Central memory CD8-positive, alpha-beta T cell (primary cell): Measurements from ENCODE around the gene KAT6B.
A peak's percentile ranks its signal among the peaks of the same experiment; 100 is the strongest.
"Not testable (repeated sequence)": the region's sequence is repeated elsewhere in the genome, so short reads cannot be mapped to it uniquely, and the experiment has no call there.

ENCODE experiments used
- ATAC-seq: fragments of 150-1000 bp; cut with Tn5 transposase; replicated peaks from 2 replicates; pipeline ENCODE4 v1.10.0; 2022; ENCODE audit warnings: mild to moderate bottlenecking, moderate FRiP score, moderate number of reproducible peaks; ENCODE audit not compliant: poor library complexity, severe bottlenecking; ENCODE audit errors: extremely low read depth
- DNase-seq, 2 donors: peaks; one replicate each; pipeline ENCODE4 v3.0.0; 2021; ENCODE audit warnings: low spot score in 2 of 2
- H3K27ac Mint-ChIP-seq: one replicate; pipeline ENCODE4 v1.8.0; 2022; ENCODE audit warnings: low read depth, mild to moderate bottlenecking, moderate library complexity, mixed read lengths
- H3K27me3 Mint-ChIP-seq: one replicate; pipeline ENCODE4 v1.8.0; 2022; ENCODE audit warnings: mixed read lengths
- H3K36me3 Mint-ChIP-seq: one replicate; pipeline ENCODE4 v1.8.0; 2022; ENCODE audit warnings: mild to moderate bottlenecking, moderate library complexity, mixed read lengths; ENCODE audit not compliant: insufficient read depth
- H3K4me1 Mint-ChIP-seq: one replicate; pipeline ENCODE4 v1.8.0; 2022; ENCODE audit warnings: mixed read lengths
- H3K4me3 Mint-ChIP-seq: one replicate; pipeline ENCODE4 v1.8.0; 2022; ENCODE audit warnings: mild to moderate bottlenecking, moderate library complexity, mixed read lengths
- H3K9me3 Mint-ChIP-seq: one replicate; pipeline ENCODE4 v1.8.0; 2022; ENCODE audit warnings: mixed read lengths

Gene KAT6B

DNA sequence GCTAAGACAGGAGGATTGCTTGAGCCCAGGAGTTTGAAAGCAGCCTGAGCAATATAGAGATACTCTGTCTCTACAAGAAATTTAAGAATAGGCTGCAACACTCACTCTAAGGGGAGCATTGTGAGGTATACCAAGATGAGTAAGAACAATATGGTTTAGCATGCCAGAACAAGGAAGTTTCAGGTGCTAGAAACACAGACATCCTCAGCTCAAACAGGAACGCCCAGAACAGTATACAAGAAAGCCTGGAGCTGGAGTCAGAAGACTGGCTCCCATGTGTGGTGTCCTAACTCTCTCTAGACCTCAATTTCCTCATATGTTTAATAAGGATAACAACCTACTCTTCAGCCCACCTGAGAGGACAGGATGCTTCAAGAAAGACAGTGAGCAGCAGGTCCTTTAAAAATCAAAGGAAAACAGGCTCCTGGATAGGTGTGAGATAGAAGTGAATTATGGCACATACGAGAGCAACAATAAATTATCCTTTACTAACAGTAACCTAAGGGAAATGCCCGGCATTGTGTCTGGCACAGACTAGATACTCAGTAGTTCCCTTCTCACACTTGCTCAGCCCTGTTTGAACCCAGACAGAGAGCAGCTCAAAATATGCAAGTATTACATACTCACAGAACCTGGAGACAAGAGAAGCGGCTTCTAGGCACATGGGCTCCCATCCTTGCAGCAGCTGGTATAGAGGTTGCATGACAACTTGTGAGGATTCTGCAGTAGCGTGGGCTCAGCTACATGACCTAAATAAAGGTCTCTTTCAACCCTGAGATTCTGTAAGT lies 45.4 kb downstream of the KAT6B start:
- H3K27me3 Mint-ChIP-seq, result no peaks in the 10 kb centered on the region
- no peak overlapping the region for H3K27ac Mint-ChIP-seq
- H3K9me3 Mint-ChIP-seq, result no peaks in the 10 kb centered on the region
- no peak for DNase-seq
- H3K36me3 Mint-ChIP-seq, result no peaks in the 10 kb centered on the region
- ATAC-seq, result no peak
- peaks cover 52% of the 10 kb centered on the region for H3K4me1 Mint-ChIP-seq
- no peak overlapping the region for H3K4me3 Mint-ChIP-seq

DNA sequence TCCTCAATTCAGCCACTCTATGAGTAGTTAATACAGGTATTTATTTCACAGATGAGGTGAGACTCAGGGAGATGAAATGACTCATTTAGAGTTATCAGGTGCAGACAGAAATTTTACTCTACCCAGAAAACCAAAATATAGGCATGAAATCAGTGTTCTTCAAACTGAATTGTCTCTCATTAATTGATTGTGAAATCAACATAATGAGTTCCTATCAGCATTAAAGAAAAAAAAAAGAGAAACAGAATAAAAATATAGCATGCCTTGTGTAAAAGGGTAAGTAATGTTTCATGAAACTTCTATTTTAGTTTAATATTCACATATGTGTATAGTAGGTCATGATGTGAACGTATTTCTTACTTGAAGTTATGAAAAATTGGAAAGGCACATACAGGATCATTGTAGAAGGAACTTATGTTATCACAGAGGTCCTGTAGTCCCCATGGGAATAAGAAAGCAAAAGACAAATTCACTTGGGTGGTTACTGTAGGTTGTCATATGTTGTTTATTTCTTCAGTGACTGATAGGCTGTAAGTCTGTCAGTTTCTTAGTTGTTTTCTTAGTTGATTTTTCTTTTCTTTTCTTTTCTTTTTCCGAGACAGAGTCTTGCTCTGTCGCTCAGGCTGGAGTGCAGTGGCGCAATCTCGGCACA lies 47.5 kb downstream of the KAT6B start:
- H3K27me3 Mint-ChIP-seq, result no peaks in the 10 kb centered on the region
- DNase-seq, result no peak
- no peak overlapping the region for H3K27ac Mint-ChIP-seq
- no peaks in the 10 kb centered on the region for H3K36me3 Mint-ChIP-seq
- no peak for ATAC-seq
- peaks cover 43% of the 10 kb centered on the region for H3K4me1 Mint-ChIP-seq
- H3K4me3 Mint-ChIP-seq, result no peak overlapping the region
- H3K9me3 Mint-ChIP-seq, result no peaks in the 10 kb centered on the region

DNA sequence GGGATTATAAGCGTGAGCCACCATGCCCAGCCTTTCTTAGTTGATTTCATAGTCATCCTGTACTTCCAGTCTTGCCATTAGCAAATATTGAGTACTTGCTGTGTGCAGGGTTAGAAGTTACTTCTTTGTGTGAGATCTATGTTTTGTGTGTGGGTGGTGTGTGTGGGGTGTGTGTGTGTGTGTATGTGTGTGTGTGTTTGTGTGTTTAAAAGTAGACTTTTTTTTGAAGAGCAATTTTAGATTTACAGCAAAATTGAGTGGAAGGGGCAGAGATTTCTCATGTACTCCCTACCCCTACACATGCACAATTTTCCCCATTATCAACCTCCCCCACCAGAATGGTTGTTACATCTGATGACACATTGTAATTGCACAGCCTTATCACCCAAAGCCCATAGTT lies 48.2 kb downstream of the KAT6B start:
- DNase-seq, result no peak
- H3K27me3 Mint-ChIP-seq, result no peaks in the 10 kb centered on the region
- H3K9me3 Mint-ChIP-seq, result no peaks in the 10 kb centered on the region
- no peak overlapping the region for H3K4me3 Mint-ChIP-seq
- no peak overlapping the region for H3K27ac Mint-ChIP-seq
- H3K36me3 Mint-ChIP-seq, result no peaks in the 10 kb centered on the region
- H3K4me1 Mint-ChIP-seq, result peaks cover 43% of the 10 kb centered on the region
- no peak for ATAC-seq

DNA sequence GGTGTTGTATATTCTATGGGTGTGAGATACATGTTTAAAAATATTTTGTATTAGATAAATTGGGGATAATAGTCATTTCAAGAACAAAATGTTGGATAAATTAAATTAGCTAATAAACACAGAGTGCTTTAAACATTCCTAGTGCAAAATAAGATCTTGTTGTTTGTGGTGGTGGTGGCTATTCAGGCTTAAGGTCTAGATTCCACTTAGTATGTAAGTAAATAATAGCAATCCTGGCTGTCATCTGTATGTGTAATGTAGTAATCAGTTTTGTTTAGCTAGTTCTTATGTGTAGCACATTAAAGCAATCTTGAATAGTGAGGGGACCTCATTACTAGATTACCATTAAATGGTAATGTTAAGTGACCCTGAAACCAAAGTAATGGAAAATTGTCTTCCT lies 48.7 kb downstream of the KAT6B start:
- H3K4me3 Mint-ChIP-seq, result no peak overlapping the region
- peaks cover 40% of the 10 kb centered on the region for H3K4me1 Mint-ChIP-seq
- no peak for DNase-seq
- no peak for ATAC-seq
- H3K9me3 Mint-ChIP-seq, result no peaks in the 10 kb centered on the region
- H3K27ac Mint-ChIP-seq, result peak overlapping the region; percentile 41
- H3K36me3 Mint-ChIP-seq, result no peaks in the 10 kb centered on the region
- no peaks in the 10 kb centered on the region for H3K27me3 Mint-ChIP-seq

DNA sequence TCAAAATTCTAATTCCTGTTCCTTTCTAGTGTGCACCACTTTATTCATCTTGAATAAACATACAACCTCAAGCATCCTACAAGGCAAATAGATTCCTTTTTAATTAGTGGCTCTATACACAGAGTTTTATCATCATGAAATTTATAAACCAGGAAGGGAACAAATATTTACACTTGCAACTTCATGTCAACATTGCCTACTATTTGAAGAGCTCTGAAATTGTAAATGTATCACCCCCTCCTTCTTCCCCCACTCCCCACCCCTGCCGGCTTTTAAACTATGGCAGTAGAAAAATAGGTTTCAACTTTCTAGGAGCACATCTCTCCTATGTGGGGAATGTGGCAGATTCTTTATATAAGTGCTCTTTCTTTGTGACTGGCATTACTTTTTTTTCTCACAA lies 49.6 kb downstream of the KAT6B start:
- H3K4me1 Mint-ChIP-seq, result peaks cover 49% of the 10 kb centered on the region
- peak overlapping the region; percentile 41 for H3K27ac Mint-ChIP-seq

DNA sequence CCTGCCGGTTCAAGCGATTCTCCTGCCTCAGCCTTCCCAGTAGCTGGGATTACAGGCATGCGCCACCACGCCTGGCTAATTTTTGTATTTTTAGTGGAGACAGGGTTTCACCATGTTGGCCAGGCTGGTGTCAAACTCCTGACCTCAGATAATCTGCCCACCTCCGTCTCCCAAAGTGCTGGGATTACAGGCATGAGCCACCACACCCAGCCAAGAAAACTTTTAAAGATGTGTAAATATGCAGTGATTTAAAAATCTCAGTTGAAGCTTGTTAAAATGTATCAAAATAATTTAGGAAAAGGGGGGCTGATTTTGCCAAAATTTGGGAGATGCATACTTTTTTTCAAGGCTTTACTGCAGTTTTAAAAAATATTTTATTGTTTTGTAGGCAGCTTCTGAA lies 50.7 kb downstream of the KAT6B start:
- not testable (repeated sequence) for ATAC-seq, H3K27me3 Mint-ChIP-seq, H3K9me3 Mint-ChIP-seq, H3K4me3 Mint-ChIP-seq, H3K36me3 Mint-ChIP-seq, DNase-seq, H3K27ac Mint-ChIP-seq
- peaks cover 50% of the 10 kb centered on the region for H3K4me1 Mint-ChIP-seq

More for the DNA sequence above, 49.6 kb downstream of the KAT6B start:
- Mint-ChIP-seq H3K9me3 (no peaks in the 10 kb centered on the region), H3K36me3 (no peaks in the 10 kb centered on the region), H3K4me3 (no peak overlapping the region), H3K27me3 (no peaks in the 10 kb centered on the region)
- DNase-seq (no peak), ATAC-seq (no peak)

DNA sequence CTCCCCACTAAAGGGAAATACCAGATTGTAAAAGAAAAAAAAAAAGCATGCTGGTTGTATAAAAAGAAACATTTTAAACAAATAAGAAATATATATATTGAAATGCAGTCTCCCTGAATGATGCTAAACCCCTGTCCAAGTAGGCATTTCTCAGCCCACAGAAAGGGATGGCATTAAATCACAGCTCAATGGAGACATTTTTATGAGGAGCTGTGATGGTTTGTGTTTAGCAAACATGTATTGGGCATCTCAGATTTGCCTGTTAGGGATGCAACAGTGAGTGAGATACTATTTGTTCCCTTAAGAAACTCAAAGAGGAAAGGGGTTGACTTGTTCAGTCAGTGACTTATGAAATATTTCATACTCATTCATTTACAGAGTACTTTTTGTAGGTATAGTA lies 51.5 kb downstream of the KAT6B start:
- Mint-ChIP-seq H3K27me3 (no peaks in the 10 kb centered on the region), H3K4me3 (no peak overlapping the region), H3K9me3 (no peaks in the 10 kb centered on the region), H3K27ac (no peak overlapping the region), H3K4me1 (peaks cover 49% of the 10 kb centered on the region), H3K36me3 (peaks cover 2% of the 10 kb centered on the region)
- ATAC-seq (no peak), DNase-seq (no peak)

DNA sequence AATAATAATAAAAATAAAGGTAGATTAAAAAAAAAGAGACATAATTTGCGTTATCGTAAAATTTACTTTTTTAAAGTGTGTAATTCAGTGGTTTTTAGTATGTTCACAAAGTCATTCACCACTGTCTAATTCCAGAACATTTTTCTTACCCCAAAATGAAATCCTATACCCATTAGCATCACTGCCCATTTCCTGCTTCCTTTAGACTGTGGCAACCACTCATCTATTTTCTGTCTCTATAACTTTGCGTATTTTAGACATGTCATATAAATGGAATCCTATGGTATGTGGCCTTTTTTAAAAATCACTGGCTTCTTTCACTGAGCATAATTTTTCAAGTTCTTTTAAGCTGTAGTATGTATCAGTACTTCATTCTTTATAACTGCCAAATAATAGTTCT lies 53.6 kb downstream of the KAT6B start:
- no peaks in the 10 kb centered on the region for H3K9me3 Mint-ChIP-seq
- H3K4me1 Mint-ChIP-seq, result peaks cover 42% of the 10 kb centered on the region
- no peak overlapping the region for H3K27ac Mint-ChIP-seq

DNA sequence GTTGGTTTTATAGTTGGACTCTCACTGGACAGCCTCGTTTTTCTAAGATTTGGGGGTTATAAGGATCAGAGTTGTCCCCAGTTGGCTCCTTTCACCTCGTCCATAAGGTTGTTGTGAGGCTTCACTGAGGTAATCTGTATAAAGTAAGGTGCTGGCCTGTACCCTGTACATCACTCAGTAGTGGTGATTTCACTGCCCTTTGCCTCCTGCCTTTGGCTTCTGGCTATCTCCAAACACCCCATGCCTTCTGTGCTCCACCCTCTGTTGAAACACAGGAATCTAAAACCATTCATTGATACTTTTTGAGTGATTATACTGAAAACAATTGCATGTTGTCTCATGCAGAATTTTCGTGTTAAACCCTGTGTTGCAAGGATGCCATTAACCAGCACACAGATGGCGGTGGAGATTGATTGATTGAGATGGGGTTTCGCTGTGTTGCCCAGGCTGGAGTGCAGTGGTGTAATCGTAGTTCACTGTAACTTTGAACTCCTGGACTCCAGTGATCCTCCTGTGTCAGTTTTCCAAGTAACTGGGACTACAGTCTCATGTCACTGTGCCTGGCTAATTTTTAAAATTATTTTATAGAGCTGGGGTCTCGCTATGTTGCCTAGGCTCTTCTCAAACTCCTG lies 55.0 kb downstream of the KAT6B start:
- no peak overlapping the region for H3K27ac Mint-ChIP-seq
- no peaks in the 10 kb centered on the region for H3K27me3 Mint-ChIP-seq
- DNase-seq (no peak), ATAC-seq (no peak)
- H3K36me3 Mint-ChIP-seq, result peaks cover 2% of the 10 kb centered on the region
- H3K4me1 Mint-ChIP-seq, result peaks cover 38% of the 10 kb centered on the region
- no peak overlapping the region for H3K4me3 Mint-ChIP-seq
- no peaks in the 10 kb centered on the region for H3K9me3 Mint-ChIP-seq

More for the DNA sequence above, 53.6 kb downstream of the KAT6B start:
- DNase-seq (no peak), ATAC-seq (no peak)
- H3K27me3 Mint-ChIP-seq, result no peaks in the 10 kb centered on the region
- peaks cover 2% of the 10 kb centered on the region for H3K36me3 Mint-ChIP-seq
- H3K4me3 Mint-ChIP-seq, result no peak overlapping the region

DNA sequence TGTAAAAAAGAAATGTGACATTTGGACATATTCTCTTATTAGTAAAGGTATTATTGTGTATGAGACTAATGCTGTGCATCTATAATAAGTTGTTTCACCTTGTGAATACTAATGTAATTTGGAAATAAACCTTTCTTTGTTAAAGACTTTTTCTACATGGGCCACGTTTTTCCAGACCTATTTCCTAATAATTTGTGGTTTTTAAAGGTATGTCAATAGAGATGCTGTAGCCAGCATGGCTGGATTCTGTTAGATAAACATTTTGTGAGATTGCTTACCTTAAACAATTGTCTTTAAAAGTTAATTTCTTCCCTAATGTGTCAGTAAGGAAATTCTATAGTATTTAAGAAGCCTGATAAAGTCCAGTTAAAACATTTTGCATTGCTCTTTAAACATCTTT lies 56.0 kb downstream of the KAT6B start:
- ATAC-seq, result no peak
- Mint-ChIP-seq H3K27me3 (no peaks in the 10 kb centered on the region), H3K4me1 (peaks cover 46% of the 10 kb centered on the region), H3K9me3 (no peaks in the 10 kb centered on the region), H3K27ac (peak overlapping the region; percentile 35), H3K36me3 (peaks cover 2% of the 10 kb centered on the region), H3K4me3 (no peak overlapping the region)
- DNase-seq, result no peak

DNA sequence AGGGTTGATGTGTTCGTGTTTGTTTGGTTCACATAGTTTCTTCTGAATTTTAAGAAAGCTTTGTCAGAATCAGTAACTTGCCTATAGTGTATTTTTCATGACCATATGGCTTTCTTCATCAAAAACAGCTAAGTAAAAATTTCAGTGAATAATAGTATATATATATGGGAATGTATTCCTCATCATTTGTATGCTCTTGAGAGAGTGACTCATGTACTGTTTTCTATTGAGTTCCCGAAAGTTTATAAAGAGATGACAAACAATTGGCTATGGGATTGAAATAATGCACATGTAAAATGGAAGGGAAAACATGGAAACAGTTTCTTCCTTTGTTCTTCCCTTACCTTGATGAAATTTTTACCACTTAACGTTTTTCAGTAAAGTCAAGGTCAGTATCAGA lies 56.4 kb downstream of the KAT6B start:
- Mint-ChIP-seq H3K36me3 (peaks cover 2% of the 10 kb centered on the region), H3K27me3 (no peaks in the 10 kb centered on the region), H3K4me3 (no peak overlapping the region), H3K27ac (peak overlapping the region; percentile 35), H3K4me1 (peaks cover 47% of the 10 kb centered on the region), H3K9me3 (no peaks in the 10 kb centered on the region)
- no peak for ATAC-seq
- no peak for DNase-seq

DNA sequence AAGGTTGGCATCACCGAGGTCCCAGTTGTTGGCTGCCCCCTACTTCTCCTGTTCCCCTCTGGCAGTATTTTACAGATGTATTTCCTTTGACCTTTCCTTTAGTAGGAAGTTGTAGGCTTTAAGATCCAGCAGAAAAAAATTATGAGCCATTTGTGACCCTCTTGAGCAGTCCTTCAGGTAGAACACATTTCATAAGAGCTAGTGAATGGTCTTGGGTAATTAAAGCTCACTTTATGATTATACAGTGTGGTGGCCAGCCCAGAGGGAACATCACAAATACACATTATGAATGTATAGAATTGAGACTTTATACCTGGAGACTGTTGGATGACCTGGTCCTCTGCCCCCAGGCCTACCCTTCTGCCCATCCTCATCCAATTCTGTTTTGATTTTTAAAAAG lies 57.0 kb downstream of the KAT6B start:
- ATAC-seq (no peak), DNase-seq (no peak)
- Mint-ChIP-seq H3K4me3 (no peak overlapping the region), H3K27ac (peak overlapping the region; percentile 35), H3K27me3 (no peaks in the 10 kb centered on the region), H3K4me1 (peaks cover 53% of the 10 kb centered on the region), H3K9me3 (no peaks in the 10 kb centered on the region), H3K36me3 (peaks cover 2% of the 10 kb centered on the region)
